Measurements from ENCODE around the gene OSM.

Gene OSM

GRCh38 chr22:30261134-30261533 is 5.5 kb downstream of the OSM start:
- DNase-seq = no peak

- DNase-seq = no peak
Measured at GRCh38 chr22:30260682-30261081, 6.0 kb downstream of the OSM start.

GRCh38 chr22:30260276-30260675 is 6.4 kb downstream of the OSM start:
- DNase-seq = no peak

- no peak for DNase-seq
Measured at GRCh38 chr22:30254314-30254713, 12.3 kb downstream of the OSM start.

GRCh38 chr22:30253205-30253852 is 13.3 kb downstream of the OSM start:
- peak; percentile 73 for DNase-seq

GRCh38 chr22:30252411-30253204 is 14.0 kb downstream of the OSM start:
- DNase-seq = no peak

- DNase-seq = no peak
Measured at GRCh38 chr22:30251711-30252110, 14.9 kb downstream of the OSM start.

- DNase-seq = no peak
Measured at GRCh38 chr22:30250661-30251267, 15.9 kb downstream of the OSM start.

GRCh38 chr22:30250039-30250565 is 16.5 kb downstream of the OSM start:
- DNase-seq = no peak

GRCh38 chr22:30249049-30250038 is 17.3 kb downstream of the OSM start:
- DNase-seq = no peak

GRCh38 chr22:30248484-30248883 is 18.2 kb downstream of the OSM start:
- no peak for DNase-seq

GRCh38 chr22:30247974-30248373 is 18.7 kb downstream of the OSM start:
- no peak for DNase-seq

GRCh38 chr22:30247561-30247960 is 19.1 kb downstream of the OSM start:
- DNase-seq = no peak

GRCh38 chr22:30246814-30247376 is 19.8 kb downstream of the OSM start:
- DNase-seq = no peak

- peak; percentile 12 for DNase-seq
Measured at GRCh38 chr22:30245985-30246813, 20.5 kb downstream of the OSM start, which contains the start of gene LIF. Gene LIF, minus strand, starts transcription at chr22:30246759. Its CDS starts 64 bp downstream, at chr22:30246695.

GRCh38 chr22:30245181-30245984 is 21.3 kb downstream of the OSM start:
- no peak for DNase-seq

- DNase-seq = no peak
Measured at GRCh38 chr22:30244641-30245040, 22.0 kb downstream of the OSM start.

- no peak for DNase-seq
Measured at GRCh38 chr22:30244066-30244465, 22.6 kb downstream of the OSM start.

GRCh38 chr22:30243661-30244060 is 23.0 kb downstream of the OSM start:
- no peak for DNase-seq
